HepG2 (cell line): ENCODE data around the gene CHTF8. TPM values are rescaled to one million over a fixed set of nuclear protein-coding genes. Genes with fewer than 3 reads are reported as not detected.

Source experiments
- ARID3A ChIP-seq: IDR thresholded peaks from 2 replicates; pipeline ENCODE4 v1.6.1; 2012; ENCODE audit warnings: low read depth, low read length, improper control_type of control experiment
- CTCF ChIP-seq: sonication (generic); formaldehyde crosslinking; IDR thresholded peaks from 2 replicates; pipeline ENCODE4 v1.5.0; 2020; ENCODE audit warnings: mild to moderate bottlenecking, missing genetic modification reagents, moderate library complexity
- DRAP1 ChIP-seq: IDR thresholded peaks from 2 replicates; pipeline ENCODE4 v1.6.1; 2016; ENCODE audit warnings: missing genetic modification reagents, missing compliant biosample characterization
- GATAD2A ChIP-seq: IDR thresholded peaks from 2 replicates; pipeline ENCODE4 v1.6.1; 2016
- KLF9 ChIP-seq: IDR thresholded peaks from 2 replicates; pipeline ENCODE4 v1.6.1; 2016; ENCODE audit warnings: low read depth
- MED13 ChIP-seq: sonication (generic); formaldehyde crosslinking; IDR thresholded peaks from 2 replicates; pipeline ENCODE4 v1.5.0; 2020; ENCODE audit warnings: missing genetic modification reagents
- PITX1 ChIP-seq: sonication (generic); formaldehyde crosslinking; IDR thresholded peaks from 2 replicates; pipeline ENCODE4 v1.5.1; 2020; ENCODE audit warnings: mild to moderate bottlenecking, missing genetic modification reagents
- RAD21 ChIP-seq: fragments of 450-650 bp; formaldehyde crosslinking; IDR thresholded peaks from 2 replicates; pipeline ENCODE4 v1.5.0; 2020; ENCODE audit warnings: mild to moderate bottlenecking
- RBFOX2 ChIP-seq: fragments of 200-400 bp; formaldehyde crosslinking; IDR thresholded peaks from 2 replicates; pipeline ENCODE4 v1.6.1; 2017; ENCODE audit warnings: low read depth, mild to moderate bottlenecking, low read length
- REPIN1 ChIP-seq: sonication (generic); formaldehyde crosslinking; IDR thresholded peaks from 2 replicates; pipeline ENCODE4 v1.8.0; 2022; ENCODE audit warnings: missing genetic modification reagents, low read depth, mild to moderate bottlenecking, borderline replicate concordance
- TEAD3 ChIP-seq: optimal IDR thresholded peaks from 2 replicates; pipeline ENCODE3; 2016; ENCODE audit warnings: borderline replicate concordance
- THRA ChIP-seq: sonication (generic); formaldehyde crosslinking; IDR thresholded peaks from 2 replicates; pipeline ENCODE4 v1.4.0; 2020; ENCODE audit warnings: missing genetic modification reagents, borderline replicate concordance
- ZBTB1 ChIP-seq: sonication (generic); formaldehyde crosslinking; IDR thresholded peaks from 2 replicates; pipeline ENCODE4 v1.4.0; 2020; ENCODE audit warnings: missing genetic modification reagents, borderline replicate concordance
- ZBTB43 ChIP-seq: sonication (generic); formaldehyde crosslinking; conservative IDR thresholded peaks from 2 replicates; pipeline ENCODE4 v1.4.0; 2020; ENCODE audit warnings: missing genetic modification reagents
- ZMAT5 ChIP-seq: sonication (generic); formaldehyde crosslinking; IDR thresholded peaks from 2 replicates; pipeline ENCODE4 v1.5.0; 2020; ENCODE audit warnings: mild to moderate bottlenecking, low read depth, missing genetic modification reagents, borderline replicate concordance
- ZNF335 ChIP-seq: sonication (generic); formaldehyde crosslinking; IDR thresholded peaks from 2 replicates; pipeline ENCODE4 v1.4.0; 2020; ENCODE audit warnings: missing genetic modification reagents
- ZNF629 ChIP-seq: sonication (generic); formaldehyde crosslinking; conservative IDR thresholded peaks from 2 replicates; pipeline ENCODE4 v1.5.0; 2020; ENCODE audit warnings: missing genetic modification reagents
- ZNF704 ChIP-seq: sonication (generic); formaldehyde crosslinking; IDR thresholded peaks from 2 replicates; pipeline ENCODE4 v1.8.1; 2023; ENCODE audit warnings: mild to moderate bottlenecking, inconsistent platforms, moderate library complexity, missing genetic modification reagents, borderline replicate concordance
- ZSCAN20 ChIP-seq: sonication (generic); formaldehyde crosslinking; IDR thresholded peaks from 2 replicates; pipeline ENCODE4 v1.4.0; 2020; ENCODE audit warnings: missing genetic modification reagents, mild to moderate bottlenecking, borderline replicate concordance
- ZUFSP ChIP-seq: sonication (generic); formaldehyde crosslinking; IDR thresholded peaks from 2 replicates; pipeline ENCODE4 v1.9.0; 2021; ENCODE audit warnings: missing genetic modification reagents, mild to moderate bottlenecking, borderline replicate concordance
- polyA plus RNA-seq, 8 experiments: library from polyadenylated mRNA; depleted of rRNA in 3 of 8; stranded (reverse) in 7 of 8; unstranded in 1 of 8; fragments of >200 nt; fragmentation: Illumina TruSeq in 4 of 8; extraction: Trizol in 4 of 8; gene quantifications; 2 replicates each; pipeline versions ENCODE4 v1.2.1 to v1.2.3, GENCODE V29; 2011 to 2016; ENCODE audit warnings: low read depth in 4 of 8, missing spikeins in 1 of 8, mixed read lengths in 1 of 8; ENCODE audit not compliant: insufficient read depth in 1 of 8
- total RNA-seq, 5 experiments: library from RNA; depleted of rRNA; stranded (reverse); fragments of >200 nt; fragmentation: Illumina TruSeq; extraction: Trizol; gene quantifications; 2 replicates each; pipeline ENCODE4 v1.2.3, GENCODE V29; 2016; ENCODE audit warnings: low read depth in 1 of 5

CHTF8 gene
- total and polyA plus RNA-seq, 2 of the 13 experiments (the other 11 are each of a cell fraction or from before 2014, with no cell fraction given) = 37.2 to 67.5 TPM

- TF ChIP-seq ZBTB43 (CRISPR knock-in tag) = 0 out of 2 replicates have a peak, but pooled peaks have one; percentile 20
- TF ChIP-seq THRA (CRISPR knock-in tag) = 0 out of 2 replicates have a peak, but pooled peaks have one; percentile 23
- no peak for TF ChIP-seq DRAP1
- TF ChIP-seq KLF9 (CRISPR knock-in tag) = no peak
- TF ChIP-seq GATAD2A (CRISPR knock-in tag) = 0 out of 2 replicates have a peak, but pooled peaks have one; percentile 16
- 0 out of 2 replicates have a peak, but pooled peaks have one; percentile 48 for TF ChIP-seq ARID3A
- TF ChIP-seq TEAD3 = no peak
- TF ChIP-seq RBFOX2 = 0 out of 2 replicates have a peak, but pooled peaks have one; percentile 40
- TF ChIP-seq ZMAT5 (CRISPR knock-in tag) = no peak
- 0 out of 2 replicates have a peak, but pooled peaks have one; percentile 8 for TF ChIP-seq ZNF629 (CRISPR knock-in tag)
- TF ChIP-seq MED13 (CRISPR knock-in tag) = 0 out of 2 replicates have a peak, but pooled peaks have one; percentile 17
- no peak for TF ChIP-seq ZUFSP (CRISPR knock-in tag)
- no peak for TF ChIP-seq ZSCAN20 (CRISPR knock-in tag)
- TF ChIP-seq PITX1 (CRISPR knock-in tag) = peak; percentile 46; the same call in 1 of the 2 replicates
- TF ChIP-seq CTCF (CRISPR knock-in tag) = peak; percentile 85
- no peak for TF ChIP-seq ZBTB1 (CRISPR knock-in tag)
- TF ChIP-seq RAD21 (CRISPR knock-in tag) = peak; percentile 82
- no peak for TF ChIP-seq REPIN1
- TF ChIP-seq ZNF335 (CRISPR knock-in tag) = no peak
- 0 out of 2 replicates have a peak, but pooled peaks have one; percentile 33 for TF ChIP-seq ZNF704 (CRISPR knock-in tag)
Observed at GRCh38 chr16:69123910-69124309, 8.5 kb downstream of the CHTF8 start (continued).
